Glutamatergic neuron (in vitro differentiated cells): ENCODE results near the gene CDC42. TPM values are rescaled to one million over a fixed set of nuclear protein-coding genes. Genes with fewer than 3 reads are reported as not detected.

Experiments used
- DNase-seq: peaks from one replicate; pipeline ENCODE4 v3.0.0; 2022
- H3K27ac Mint-ChIP-seq: one replicate; pipeline ENCODE4 v1.8.0; 2020; ENCODE audit warnings: mild to moderate bottlenecking, mixed read lengths, inconsistent platforms; ENCODE audit not compliant: unreplicated experiment
- H3K27me3 Mint-ChIP-seq: one replicate; pipeline ENCODE4 v1.8.0; 2020; ENCODE audit warnings: mild to moderate bottlenecking, moderate library complexity, mixed read lengths, inconsistent platforms; ENCODE audit not compliant: unreplicated experiment
- H3K36me3 Mint-ChIP-seq: one replicate; pipeline ENCODE4 v1.8.0; 2020; ENCODE audit warnings: mild to moderate bottlenecking, mixed read lengths, inconsistent platforms; ENCODE audit not compliant: unreplicated experiment
- H3K4me1 Mint-ChIP-seq: one replicate; pipeline ENCODE4 v1.8.0; 2020; ENCODE audit warnings: mild to moderate bottlenecking, low read depth, mixed read lengths, inconsistent platforms; ENCODE audit not compliant: unreplicated experiment
- H3K4me3 Mint-ChIP-seq: one replicate; pipeline ENCODE4 v1.8.0; 2020; ENCODE audit warnings: mild to moderate bottlenecking, mixed read lengths, inconsistent platforms; ENCODE audit not compliant: unreplicated experiment
- H3K9me3 Mint-ChIP-seq: one replicate; pipeline ENCODE4 v1.8.0; 2020; ENCODE audit warnings: mild to moderate bottlenecking, moderate library complexity, mixed read lengths, inconsistent platforms; ENCODE audit not compliant: unreplicated experiment
- total RNA-seq: library from RNA; stranded (reverse); fragmentation: NEBNext Ultra II Directional; extraction: Animal tissue kit (Norgen Biotek cat#: 25700); gene quantifications from one replicate; pipeline ENCODE4 v1.2.1, GENCODE V29; 2021; ENCODE audit not compliant: unreplicated experiment
- TF ChIP-seq, protein P1 (sequence below): fragments of 200-600 bp; sonication (generic); IDR thresholded peaks from one replicate; pipeline ENCODE4 v1.5.0; 2021; ENCODE audit not compliant: partially characterized antibody, unreplicated experiment

Gene CDC42
- total RNA-seq, 1 donor from 2014 or later = 283 TPM

DNA sequence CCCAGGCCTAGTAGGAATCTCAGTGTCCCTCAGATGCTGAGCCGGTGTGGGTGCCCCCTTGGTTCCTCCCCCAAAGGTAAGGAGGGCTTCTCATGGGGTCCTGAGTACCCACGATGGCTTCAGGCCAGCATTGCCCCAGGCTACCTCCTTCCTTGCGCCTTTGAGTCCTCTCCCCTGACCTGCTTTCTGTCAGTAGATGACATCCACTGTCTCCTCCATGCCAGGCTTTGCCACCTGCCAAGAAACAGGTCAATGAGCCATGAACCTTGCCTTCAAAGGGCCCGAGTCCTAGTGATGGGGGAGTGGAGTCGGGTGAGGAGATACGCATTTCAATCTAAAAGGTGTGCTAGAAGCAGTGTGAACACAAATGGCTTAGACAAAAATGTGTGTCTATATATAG, 74.7 kb downstream of the CDC42 start:
- Mint-ChIP-seq H3K27ac (no peak overlapping the region), H3K9me3 (peaks cover 2% of the 10 kb centered on the region), H3K27me3 (peaks cover 5% of the 10 kb centered on the region), H3K36me3 (no peaks in the 10 kb centered on the region), H3K4me3 (no peak overlapping the region), H3K4me1 (peaks cover 9% of the 10 kb centered on the region)
- DNase-seq = no peak
- TF ChIP-seq, protein P1, sequence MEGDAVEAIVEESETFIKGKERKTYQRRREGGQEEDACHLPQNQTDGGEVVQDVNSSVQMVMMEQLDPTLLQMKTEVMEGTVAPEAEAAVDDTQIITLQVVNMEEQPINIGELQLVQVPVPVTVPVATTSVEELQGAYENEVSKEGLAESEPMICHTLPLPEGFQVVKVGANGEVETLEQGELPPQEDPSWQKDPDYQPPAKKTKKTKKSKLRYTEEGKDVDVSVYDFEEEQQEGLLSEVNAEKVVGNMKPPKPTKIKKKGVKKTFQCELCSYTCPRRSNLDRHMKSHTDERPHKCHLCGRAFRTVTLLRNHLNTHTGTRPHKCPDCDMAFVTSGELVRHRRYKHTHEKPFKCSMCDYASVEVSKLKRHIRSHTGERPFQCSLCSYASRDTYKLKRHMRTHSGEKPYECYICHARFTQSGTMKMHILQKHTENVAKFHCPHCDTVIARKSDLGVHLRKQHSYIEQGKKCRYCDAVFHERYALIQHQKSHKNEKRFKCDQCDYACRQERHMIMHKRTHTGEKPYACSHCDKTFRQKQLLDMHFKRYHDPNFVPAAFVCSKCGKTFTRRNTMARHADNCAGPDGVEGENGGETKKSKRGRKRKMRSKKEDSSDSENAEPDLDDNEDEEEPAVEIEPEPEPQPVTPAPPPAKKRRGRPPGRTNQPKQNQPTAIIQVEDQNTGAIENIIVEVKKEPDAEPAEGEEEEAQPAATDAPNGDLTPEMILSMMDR = no peak

DNA sequence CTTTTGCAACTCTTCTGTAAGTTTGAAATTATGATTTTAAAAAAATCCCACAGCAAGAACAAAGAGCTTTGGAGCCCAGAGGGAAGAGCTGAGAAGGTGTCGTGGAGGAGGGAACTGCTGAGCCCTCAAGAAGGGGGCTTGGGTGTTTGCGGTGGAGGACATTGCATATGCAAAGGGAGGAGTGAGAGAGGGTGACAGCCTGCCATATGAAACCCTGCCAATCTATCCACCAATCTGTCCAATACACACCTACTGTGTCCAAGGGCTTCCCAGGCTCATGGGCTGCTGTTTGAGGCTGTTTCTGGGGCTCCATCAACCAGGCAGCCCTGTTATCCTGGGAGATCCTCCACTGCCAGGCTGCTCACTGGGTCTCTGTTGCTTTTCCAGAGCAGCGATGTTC, 75.2 kb downstream of the CDC42 start:
- Mint-ChIP-seq H3K27me3 (peaks cover 5% of the 10 kb centered on the region), H3K4me3 (no peak overlapping the region), H3K36me3 (no peaks in the 10 kb centered on the region), H3K9me3 (peaks cover 2% of the 10 kb centered on the region), H3K4me1 (peaks cover 6% of the 10 kb centered on the region), H3K27ac (no peak overlapping the region)
- TF ChIP-seq, protein P1 = no peak
- no peak for DNase-seq

GRCh38 chr1:22128392-22128791, 75.9 kb downstream of the CDC42 start:
- H3K4me1 Mint-ChIP-seq = peaks cover 6% of the 10 kb centered on the region
- H3K36me3 Mint-ChIP-seq = no peaks in the 10 kb centered on the region
- H3K4me3 Mint-ChIP-seq = no peak overlapping the region
- TF ChIP-seq, protein P1 = no peak
- no peak overlapping the region for H3K27ac Mint-ChIP-seq
- H3K27me3 Mint-ChIP-seq = peaks cover 5% of the 10 kb centered on the region
- no peak for DNase-seq
- peaks cover 2% of the 10 kb centered on the region for H3K9me3 Mint-ChIP-seq

DNA sequence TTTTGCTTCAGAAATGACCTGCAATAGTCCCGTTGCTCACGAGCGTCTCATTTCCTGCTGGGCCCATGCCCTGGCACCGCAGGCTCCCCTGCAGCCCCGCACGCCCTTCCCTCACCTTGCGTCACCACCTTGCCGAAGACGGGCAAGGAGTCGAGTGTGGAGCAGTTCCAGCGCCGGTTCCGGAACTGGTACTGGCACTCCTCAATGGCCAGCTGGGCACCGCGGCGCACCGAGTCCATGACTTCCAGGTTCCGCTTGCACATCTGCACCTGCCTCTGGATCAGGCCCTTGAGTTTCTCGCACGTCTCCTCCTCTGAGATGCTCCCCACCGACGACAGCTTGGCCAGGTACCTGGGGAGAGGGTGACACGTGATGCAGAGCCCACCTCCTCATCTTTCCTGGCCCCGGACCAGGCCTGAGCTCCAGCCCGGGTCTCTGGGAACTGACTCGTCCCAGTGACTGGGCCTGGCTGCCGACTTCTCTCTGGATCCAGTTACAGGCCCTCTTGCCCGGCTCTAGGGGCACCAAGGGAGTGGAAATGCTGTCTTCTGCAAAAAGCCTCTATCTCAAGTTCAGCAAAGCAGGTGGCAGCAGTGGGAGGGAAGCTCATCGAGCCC, 77.1 kb downstream of the CDC42 start:
- Mint-ChIP-seq H3K27me3 (peaks cover 5% of the 10 kb centered on the region), H3K36me3 (no peaks in the 10 kb centered on the region), H3K9me3 (peaks cover 2% of the 10 kb centered on the region), H3K27ac (no peak overlapping the region), H3K4me3 (no peak overlapping the region), H3K4me1 (peaks cover 6% of the 10 kb centered on the region)
- TF ChIP-seq, protein P1 = no peak
- no peak for DNase-seq

GRCh38 chr1:22131062-22131461, 78.6 kb downstream of the CDC42 start:
- H3K4me3 Mint-ChIP-seq = no peak overlapping the region
- TF ChIP-seq, protein P1 = no peak
- peaks cover 2% of the 10 kb centered on the region for H3K9me3 Mint-ChIP-seq
- no peak overlapping the region for H3K27ac Mint-ChIP-seq
- no peak for DNase-seq
- no peaks in the 10 kb centered on the region for H3K36me3 Mint-ChIP-seq
- H3K27me3 Mint-ChIP-seq = peaks cover 5% of the 10 kb centered on the region
- H3K4me1 Mint-ChIP-seq = peaks cover 6% of the 10 kb centered on the region
